NCI-H82 treated with DMSO at 0.1 percent for 48 hours (cell line): ENCODE measurements around the gene CST2.
"Not testable (repeated sequence)": the region's sequence is repeated elsewhere in the genome, so short reads cannot be mapped to it uniquely, and the experiment has no call there.

Experiments used
- DNase-seq: peaks from one replicate; lab custom pipeline; 2025; ENCODE audit not compliant: unreplicated experiment; lab: John Stamatoyannopoulos, UW

Gene CST2

GRCh38 chr20:23810349-23810748 is 16.2 kb downstream of the CST2 start:
- DNase-seq = not testable (repeated sequence)

- DNase-seq = no peak
These were observed 25.7 kb downstream of the CST2 start for GRCh38 chr20:23800865-23801264.

- DNase-seq = not testable (repeated sequence)
These were observed 27.2 kb downstream of the CST2 start for GRCh38 chr20:23799216-23799847.

GRCh38 chr20:23795526-23795925 is 31.0 kb downstream of the CST2 start:
- DNase-seq = no peak

- DNase-seq = no peak
These were observed 31.7 kb downstream of the CST2 start for GRCh38 chr20:23794841-23795240.

- no peak for DNase-seq
These were observed 32.5 kb downstream of the CST2 start for GRCh38 chr20:23794065-23794464.

GRCh38 chr20:23783447-23783846 is 43.1 kb downstream of the CST2 start:
- no peak for DNase-seq

GRCh38 chr20:23782366-23782983 is 44.1 kb downstream of the CST2 start:
- no peak for DNase-seq

GRCh38 chr20:23778676-23779075 is 47.9 kb downstream of the CST2 start:
- not testable (repeated sequence) for DNase-seq

- not testable (repeated sequence) for DNase-seq
These were observed 49.1 kb downstream of the CST2 start for GRCh38 chr20:23777380-23777779.

GRCh38 chr20:23776067-23776771 is 50.3 kb downstream of the CST2 start:
- no peak for DNase-seq

- no peak for DNase-seq
These were observed 52.4 kb downstream of the CST2 start for GRCh38 chr20:23774081-23774480.
